Neutrophil (primary cell): ENCODE results near the gene PCSK2.

Experiments
- H3K27ac ChIP-seq: fragments of 200-600 bp; sonication (generic); 2 replicates; pipeline ENCODE4 v1.5.1; 2016; ENCODE audit warnings: mild to moderate bottlenecking, moderate library complexity
- H3K27me3 ChIP-seq: fragments of 200-600 bp; sonication (generic); 2 replicates; pipeline ENCODE4 v1.6.0; 2016; ENCODE audit warnings: mild to moderate bottlenecking
- H3K36me3 ChIP-seq: fragments of 200-600 bp; sonication (generic); 2 replicates; pipeline ENCODE4 v1.5.1; 2017
- H3K4me1 ChIP-seq, 2 experiments: fragments of 200-600 bp in 1 of 2; sonication (generic) in 1 of 2; 1 replicate in 1 of 2; 2 replicates in 1 of 2; pipeline versions ENCODE4 v1.5.1 to v1.6.1; 2013 to 2016; ENCODE audit warnings: low read depth in 1 of 2, low read length in 1 of 2, mild to moderate bottlenecking in 1 of 2, moderate library complexity in 1 of 2; ENCODE audit not compliant: control insufficient read depth in 1 of 2, insufficient read depth in 1 of 2
- H3K4me3 ChIP-seq, 2 experiments: fragments of 200-600 bp in 1 of 2; sonication (generic) in 1 of 2; 1 replicate in 1 of 2; 2 replicates in 1 of 2; pipeline ENCODE4 v1.5.1; 2013 to 2016; ENCODE audit warnings: low read depth in 1 of 2, low read length in 1 of 2, mild to moderate bottlenecking in 1 of 2, moderate library complexity in 1 of 2
- H3K9me3 ChIP-seq: fragments of 200-600 bp; sonication (generic); 2 replicates; pipeline ENCODE4 v1.5.1; 2016
- TF ChIP-seq, protein P1 (sequence below): fragments of 200-600 bp; sonication (generic); IDR thresholded peaks from 2 replicates; pipeline ENCODE4 v1.5.1; 2016; ENCODE audit warnings: antibody characterized with exemption

The PCSK2 gene

GRCh38 chr20:17534077-17534476 is 307.2 kb downstream of the PCSK2 start:
- Histone ChIP-seq H3K4me3 (no peak overlapping the region), H3K9me3 (no peaks in the 10 kb centered on the region), H3K27ac (no peak overlapping the region), H3K27me3 (peaks cover 34% of the 10 kb centered on the region), H3K4me1 (peaks cover 8 to 10% of the 10 kb centered on the region in 2 experiments), H3K36me3 (no peaks in the 10 kb centered on the region)
- TF ChIP-seq, protein P1, sequence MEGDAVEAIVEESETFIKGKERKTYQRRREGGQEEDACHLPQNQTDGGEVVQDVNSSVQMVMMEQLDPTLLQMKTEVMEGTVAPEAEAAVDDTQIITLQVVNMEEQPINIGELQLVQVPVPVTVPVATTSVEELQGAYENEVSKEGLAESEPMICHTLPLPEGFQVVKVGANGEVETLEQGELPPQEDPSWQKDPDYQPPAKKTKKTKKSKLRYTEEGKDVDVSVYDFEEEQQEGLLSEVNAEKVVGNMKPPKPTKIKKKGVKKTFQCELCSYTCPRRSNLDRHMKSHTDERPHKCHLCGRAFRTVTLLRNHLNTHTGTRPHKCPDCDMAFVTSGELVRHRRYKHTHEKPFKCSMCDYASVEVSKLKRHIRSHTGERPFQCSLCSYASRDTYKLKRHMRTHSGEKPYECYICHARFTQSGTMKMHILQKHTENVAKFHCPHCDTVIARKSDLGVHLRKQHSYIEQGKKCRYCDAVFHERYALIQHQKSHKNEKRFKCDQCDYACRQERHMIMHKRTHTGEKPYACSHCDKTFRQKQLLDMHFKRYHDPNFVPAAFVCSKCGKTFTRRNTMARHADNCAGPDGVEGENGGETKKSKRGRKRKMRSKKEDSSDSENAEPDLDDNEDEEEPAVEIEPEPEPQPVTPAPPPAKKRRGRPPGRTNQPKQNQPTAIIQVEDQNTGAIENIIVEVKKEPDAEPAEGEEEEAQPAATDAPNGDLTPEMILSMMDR: no peak
